ENCODE results near the gene PDLIM7.

The PDLIM7 gene

DNA sequence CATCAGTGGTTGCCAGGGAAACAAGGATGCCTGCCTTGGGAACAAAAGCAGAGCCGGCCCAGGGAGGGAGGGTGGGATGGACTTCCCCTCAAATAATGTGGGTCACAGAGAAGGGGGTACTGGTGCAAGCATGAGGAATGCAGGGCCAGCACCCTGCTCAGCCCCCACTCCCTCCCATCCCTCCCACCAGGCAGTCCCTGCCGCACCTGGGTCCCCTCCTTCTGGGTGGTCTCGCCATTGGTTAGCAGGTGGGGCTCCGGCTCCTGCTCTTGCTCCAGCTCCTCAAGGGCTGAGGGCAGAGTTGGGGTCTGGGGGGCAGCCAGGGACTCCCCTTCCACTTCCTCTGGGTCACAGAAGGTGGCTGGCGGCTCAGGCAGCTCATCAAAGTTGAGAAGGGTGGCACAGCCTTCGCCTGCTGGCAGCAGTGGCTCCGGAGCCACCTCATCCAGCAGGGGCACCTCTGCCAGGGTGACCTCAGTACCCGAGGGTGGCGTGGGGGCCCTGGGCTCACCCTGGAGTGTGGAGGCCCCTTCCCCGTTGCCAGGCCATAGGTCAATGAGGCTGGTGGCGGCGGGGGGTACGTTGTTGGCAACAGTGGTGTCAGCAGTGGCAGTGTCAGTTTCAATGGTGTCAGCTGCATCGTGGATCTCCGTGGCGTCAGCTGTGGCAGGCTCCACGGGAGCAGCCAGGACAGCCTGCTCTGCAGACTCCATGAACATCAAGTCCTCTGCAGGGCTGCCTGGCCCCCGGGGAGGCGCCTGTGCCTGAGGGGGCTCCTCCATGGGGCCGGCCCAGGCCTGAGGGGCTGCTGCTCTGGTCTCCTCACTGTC lies 39.3 kb downstream of the PDLIM7 start:
- peaks cover 32% of the 10 kb centered on the region for H3K4me1 Mint-ChIP-seq
- peak overlapping the region; percentile 36 for H3K4me3 Mint-ChIP-seq
- no peaks in the 10 kb centered on the region for H3K9me3 Mint-ChIP-seq
- ATAC-seq, result no peak
- H3K27me3 Mint-ChIP-seq, result no peaks in the 10 kb centered on the region
- DNase-seq, result no peak
- no peak overlapping the region for H3K27ac Mint-ChIP-seq
- peaks cover 11% of the 10 kb centered on the region for H3K36me3 Mint-ChIP-seq (ENCODE audit: low read depth)

DNA sequence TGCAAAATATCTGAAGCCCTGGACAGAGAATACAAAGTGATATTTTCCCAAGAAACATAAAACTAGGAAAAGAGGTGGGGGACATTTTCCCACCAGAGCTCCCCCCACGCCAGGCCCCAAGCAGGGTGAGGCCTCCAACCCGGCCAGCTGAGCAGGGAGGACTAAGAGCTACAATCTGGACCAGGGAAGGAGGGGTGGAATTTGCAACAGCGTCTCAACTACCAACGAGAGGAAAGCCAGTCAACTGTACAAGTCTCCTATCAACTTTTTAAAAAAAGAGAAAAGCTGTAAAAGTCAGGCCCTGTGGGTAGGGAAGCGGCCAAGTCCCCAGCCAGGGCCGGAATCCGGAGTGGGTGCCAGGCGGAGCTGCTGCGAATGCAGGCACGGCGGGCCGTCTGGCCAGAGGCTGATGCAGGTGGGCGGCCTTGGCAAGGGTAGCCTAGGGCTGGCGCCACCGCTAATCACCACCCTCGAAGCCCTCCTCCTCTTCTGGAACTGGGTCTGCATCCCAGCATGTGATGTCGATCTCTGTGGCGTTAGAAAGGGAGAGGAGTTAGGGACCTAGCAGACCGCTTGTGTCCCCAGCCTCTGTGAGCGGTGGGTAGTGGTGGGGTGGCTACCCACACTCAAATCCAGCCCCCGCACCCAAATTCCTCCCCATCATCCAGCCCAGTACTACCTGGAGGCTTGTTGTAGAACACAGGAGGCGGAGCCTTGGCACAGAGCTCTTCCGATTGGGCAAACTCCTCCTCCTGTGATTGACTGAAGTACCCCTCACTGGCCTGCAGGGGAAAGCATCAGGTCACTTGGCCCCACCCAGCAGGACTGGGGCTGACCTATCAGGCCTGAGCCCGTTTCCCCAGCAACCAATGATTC lies 40.2 kb downstream of the PDLIM7 start:
- peak; percentile 68 for DNase-seq
- no peak overlapping the region for H3K27ac Mint-ChIP-seq

DNA sequence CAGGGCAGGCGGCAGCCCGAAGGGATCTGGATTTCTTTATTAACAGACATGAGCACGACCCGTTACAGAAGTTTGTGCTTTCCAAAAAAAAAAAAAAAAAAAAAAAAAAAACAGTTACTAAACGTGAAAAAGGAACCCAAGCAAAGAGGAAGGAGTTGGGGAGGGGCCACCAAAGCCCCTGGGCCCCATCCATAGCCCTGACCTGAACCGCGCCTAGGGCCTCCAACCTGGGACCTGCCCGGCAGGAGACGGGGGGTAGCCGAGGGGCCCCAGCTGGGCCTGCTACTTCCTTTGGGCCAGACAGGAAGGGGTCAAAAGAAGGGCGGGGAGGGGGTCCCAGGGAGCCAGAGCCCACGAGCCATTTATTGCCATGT lies 40.8 kb downstream of the PDLIM7 start:
- Mint-ChIP-seq H3K27ac (no peak overlapping the region), H3K4me1 (peaks cover 28% of the 10 kb centered on the region), H3K36me3 (ENCODE audit: low read depth) (peaks cover 9% of the 10 kb centered on the region), H3K27me3 (no peaks in the 10 kb centered on the region), H3K4me3 (peak overlapping the region; percentile 84), H3K9me3 (no peaks in the 10 kb centered on the region)
- ATAC-seq, result no peak
- no peak for DNase-seq

More for the DNA sequence above, 40.2 kb downstream of the PDLIM7 start:
- H3K9me3 Mint-ChIP-seq, result no peaks in the 10 kb centered on the region
- ATAC-seq, result peak; percentile 17
- H3K4me1 Mint-ChIP-seq, result peaks cover 29% of the 10 kb centered on the region
- H3K4me3 Mint-ChIP-seq, result peak overlapping the region; percentile 36
- no peaks in the 10 kb centered on the region for H3K27me3 Mint-ChIP-seq
- H3K36me3 Mint-ChIP-seq (ENCODE audit: low read depth), result peaks cover 9% of the 10 kb centered on the region

DNA sequence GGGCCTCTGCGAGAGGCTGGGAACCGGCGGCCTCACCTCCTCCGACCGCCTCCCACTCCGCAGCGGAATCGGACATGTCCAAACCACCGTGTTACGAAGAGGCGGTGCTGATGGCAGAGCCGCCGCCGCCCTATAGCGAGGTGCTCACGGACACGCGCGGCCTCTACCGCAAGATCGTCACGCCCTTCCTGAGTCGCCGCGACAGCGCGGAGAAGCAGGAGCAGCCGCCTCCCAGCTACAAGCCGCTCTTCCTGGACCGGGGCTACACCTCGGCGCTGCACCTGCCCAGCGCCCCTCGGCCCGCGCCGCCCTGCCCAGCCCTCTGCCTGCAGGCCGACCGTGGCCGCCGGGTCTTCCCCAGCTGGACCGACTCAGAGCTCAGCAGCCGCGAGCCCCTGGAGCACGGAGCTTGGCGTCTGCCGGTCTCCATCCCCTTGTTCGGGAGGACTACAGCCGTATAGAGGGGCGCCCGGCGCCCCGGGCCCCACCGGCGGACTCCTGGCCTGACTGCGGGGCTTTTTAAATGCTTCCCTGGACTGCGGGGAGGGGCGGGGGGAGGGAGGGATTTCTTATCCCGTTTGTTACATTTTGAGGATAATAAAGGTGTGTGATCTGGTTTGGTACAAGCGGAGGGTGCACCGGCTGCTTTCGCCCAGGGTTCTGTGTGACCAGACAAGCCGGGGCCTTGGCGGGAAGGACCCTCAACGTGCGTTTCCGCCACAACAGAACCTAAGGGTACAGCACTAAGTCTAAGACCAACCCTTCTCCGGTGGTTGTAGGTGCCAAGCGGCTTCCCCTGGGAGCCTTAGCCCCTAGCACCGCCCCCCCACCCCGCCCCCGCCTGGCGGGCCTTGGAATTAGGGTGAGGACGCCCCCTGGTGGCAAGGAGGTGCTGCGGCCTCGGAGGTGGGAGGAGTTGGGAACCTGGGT lies 41.5 kb downstream of the PDLIM7 start:
- Mint-ChIP-seq H3K9me3 (no peaks in the 10 kb centered on the region), H3K36me3 (ENCODE audit: low read depth) (peaks cover 9% of the 10 kb centered on the region)

DNA sequence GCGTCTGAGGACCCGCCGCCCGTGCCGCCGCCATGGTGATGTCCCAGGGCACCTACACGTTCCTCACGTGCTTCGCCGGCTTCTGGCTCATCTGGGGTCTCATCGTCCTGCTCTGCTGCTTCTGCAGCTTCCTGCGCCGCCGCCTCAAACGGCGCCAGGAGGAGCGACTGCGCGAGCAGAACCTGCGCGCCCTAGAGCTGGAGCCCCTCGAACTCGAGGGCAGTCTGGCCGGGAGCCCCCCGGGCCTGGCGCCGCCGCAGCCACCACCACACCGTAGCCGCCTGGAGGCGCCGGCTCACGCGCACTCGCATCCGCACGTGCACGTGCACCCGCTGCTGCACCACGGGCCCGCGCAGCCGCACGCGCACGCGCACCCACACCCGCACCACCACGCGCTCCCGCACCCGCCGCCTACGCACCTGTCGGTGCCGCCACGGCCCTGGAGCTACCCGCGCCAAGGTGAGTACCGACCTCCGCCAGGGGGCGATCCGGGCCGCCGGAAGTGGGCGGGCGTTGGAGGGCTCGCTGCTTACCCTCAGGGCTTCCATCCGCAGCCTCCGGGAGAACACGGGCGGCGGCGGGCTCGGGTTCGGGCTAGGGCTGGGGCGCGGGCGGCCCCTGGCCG lies 42.3 kb downstream of the PDLIM7 start:
- Mint-ChIP-seq H3K4me1 (peaks cover 25% of the 10 kb centered on the region), H3K9me3 (no peaks in the 10 kb centered on the region), H3K4me3 (peak overlapping the region; percentile 84), H3K36me3 (ENCODE audit: low read depth) (peaks cover 6% of the 10 kb centered on the region), H3K27ac (peak overlapping the region; percentile 42), H3K27me3 (no peaks in the 10 kb centered on the region)
- DNase-seq (peak; percentile 96), ATAC-seq (peak; percentile 68)

More for the DNA sequence above, 41.5 kb downstream of the PDLIM7 start:
- DNase-seq, result peak; percentile 99
- Mint-ChIP-seq H3K4me3 (peak overlapping the region; percentile 84), H3K27me3 (no peaks in the 10 kb centered on the region), H3K4me1 (peaks cover 25% of the 10 kb centered on the region), H3K27ac (peak overlapping the region; percentile 88)
- ATAC-seq, result peak; percentile 35

DNA sequence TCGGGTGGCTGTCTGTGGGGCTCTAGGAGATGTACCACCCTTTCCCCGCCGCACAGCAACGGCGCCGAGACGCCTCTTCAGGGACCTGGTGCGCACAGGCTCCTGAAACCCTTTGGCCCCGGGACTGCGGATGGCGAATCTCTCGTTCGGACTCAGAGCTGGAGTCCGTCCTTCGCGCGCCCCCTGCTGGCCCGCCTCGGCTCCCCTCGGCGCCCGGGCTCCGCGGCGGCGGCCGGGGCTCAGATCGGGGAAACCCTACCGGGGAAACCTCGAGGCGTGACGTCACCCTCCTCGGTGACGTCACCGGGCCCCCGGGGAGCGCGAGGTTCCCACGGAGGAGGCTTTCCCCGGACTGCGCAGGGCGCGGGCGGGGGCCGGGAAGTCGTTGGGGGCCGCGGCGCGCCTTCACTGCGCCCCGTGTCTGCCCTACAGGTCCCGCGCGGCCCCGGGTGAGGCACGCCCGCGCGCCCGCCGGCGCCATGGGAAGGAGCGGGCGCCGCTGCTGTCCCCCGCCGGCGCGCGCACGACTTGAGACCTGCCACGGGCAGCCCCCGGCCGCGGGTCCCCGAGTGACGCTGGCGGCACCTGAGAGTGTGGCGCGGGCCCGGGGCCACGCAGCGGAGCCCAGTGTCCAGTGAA lies 42.9 kb downstream of the PDLIM7 start:
- ATAC-seq (peak; percentile 50), DNase-seq (peak; percentile 99)
- Mint-ChIP-seq H3K4me1 (peaks cover 25% of the 10 kb centered on the region), H3K27ac (peak overlapping the region; percentile 53), H3K9me3 (no peaks in the 10 kb centered on the region), H3K4me3 (peak overlapping the region; percentile 84), H3K27me3 (no peaks in the 10 kb centered on the region), H3K36me3 (ENCODE audit: low read depth) (peaks cover 6% of the 10 kb centered on the region)

DNA sequence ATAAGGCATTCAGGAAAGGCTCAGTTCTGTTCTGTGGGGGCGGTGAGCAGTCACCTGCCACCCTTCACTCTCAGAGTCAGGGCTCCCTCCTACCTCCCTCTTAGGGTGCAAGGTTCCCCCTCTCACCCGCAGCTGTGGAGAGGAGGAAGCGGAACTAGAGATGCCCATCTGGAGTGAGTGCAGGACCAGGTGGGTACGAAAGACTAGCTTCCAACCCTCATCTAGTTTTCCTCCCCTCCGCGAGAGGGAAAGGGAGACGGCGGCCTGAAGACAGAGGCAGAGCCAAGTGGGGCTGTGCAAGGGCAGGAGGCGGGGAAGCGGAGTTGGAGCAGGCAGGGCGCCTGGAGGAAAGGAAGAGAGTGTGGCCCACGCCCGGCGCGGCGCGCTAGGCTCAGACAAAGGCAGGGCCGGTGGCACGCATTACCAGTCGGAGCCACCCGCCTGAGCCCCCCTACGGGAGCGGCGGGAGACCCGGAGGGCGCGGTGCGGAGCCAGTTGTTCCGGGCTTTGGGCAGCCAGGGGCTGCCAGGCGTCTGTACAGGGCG lies 43.5 kb downstream of the PDLIM7 start:
- peaks cover 6% of the 10 kb centered on the region for H3K36me3 Mint-ChIP-seq (ENCODE audit: low read depth)
- peak overlapping the region; percentile 53 for H3K27ac Mint-ChIP-seq
- no peak for DNase-seq
- peaks cover 29% of the 10 kb centered on the region for H3K4me1 Mint-ChIP-seq
- no peak for ATAC-seq
- H3K4me3 Mint-ChIP-seq, result peak overlapping the region; percentile 80
- no peaks in the 10 kb centered on the region for H3K9me3 Mint-ChIP-seq
- H3K27me3 Mint-ChIP-seq, result no peaks in the 10 kb centered on the region

DNA sequence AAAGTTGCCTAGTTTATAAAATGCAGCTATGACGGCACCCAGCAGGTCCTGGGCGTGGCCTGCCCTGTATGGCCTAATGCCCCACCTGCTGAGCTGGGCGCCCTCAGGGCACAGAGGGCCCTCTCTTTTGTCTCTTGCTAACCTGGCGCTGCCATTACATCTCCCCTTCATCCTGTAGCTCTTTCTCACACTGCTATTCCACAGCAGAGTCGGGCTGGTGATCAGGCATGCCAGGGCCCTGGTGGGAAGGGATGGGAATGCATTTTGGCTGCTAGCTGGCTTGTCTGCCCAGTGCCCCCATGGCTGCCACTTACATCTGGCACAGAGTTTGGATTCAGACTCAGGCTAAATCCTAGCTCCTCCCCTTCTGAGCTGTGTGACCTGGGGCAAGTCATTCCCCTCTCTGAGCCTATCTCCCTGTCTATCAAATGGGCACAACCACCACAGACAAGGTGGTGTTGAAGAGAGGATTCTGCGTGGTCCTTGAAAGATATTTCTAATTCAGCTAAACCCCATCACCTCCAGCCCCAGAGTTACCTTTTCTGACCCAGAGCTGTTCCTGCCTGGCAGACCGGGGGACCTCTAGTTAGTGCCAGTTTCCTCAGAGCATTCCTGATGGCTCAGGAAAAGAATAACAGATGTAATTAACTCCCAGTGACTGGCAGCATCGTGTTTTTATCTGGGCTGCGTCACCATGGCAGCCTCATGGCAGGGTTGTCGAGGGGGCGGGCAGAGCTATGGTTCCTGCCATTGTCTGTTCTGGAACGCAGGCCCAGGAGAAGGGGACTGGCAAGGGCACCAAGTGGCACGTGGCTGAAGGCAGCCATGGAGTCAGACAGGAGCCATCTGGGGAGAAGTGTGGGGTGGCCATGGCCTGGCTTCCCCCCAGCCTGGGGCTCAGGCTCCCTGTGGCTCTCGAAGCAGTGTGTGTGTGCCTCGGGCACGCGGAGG lies 44.4 kb downstream of the PDLIM7 start:
- Mint-ChIP-seq H3K36me3 (ENCODE audit: low read depth) (peaks cover 6% of the 10 kb centered on the region), H3K27ac (no peak overlapping the region), H3K27me3 (no peaks in the 10 kb centered on the region)

DNA sequence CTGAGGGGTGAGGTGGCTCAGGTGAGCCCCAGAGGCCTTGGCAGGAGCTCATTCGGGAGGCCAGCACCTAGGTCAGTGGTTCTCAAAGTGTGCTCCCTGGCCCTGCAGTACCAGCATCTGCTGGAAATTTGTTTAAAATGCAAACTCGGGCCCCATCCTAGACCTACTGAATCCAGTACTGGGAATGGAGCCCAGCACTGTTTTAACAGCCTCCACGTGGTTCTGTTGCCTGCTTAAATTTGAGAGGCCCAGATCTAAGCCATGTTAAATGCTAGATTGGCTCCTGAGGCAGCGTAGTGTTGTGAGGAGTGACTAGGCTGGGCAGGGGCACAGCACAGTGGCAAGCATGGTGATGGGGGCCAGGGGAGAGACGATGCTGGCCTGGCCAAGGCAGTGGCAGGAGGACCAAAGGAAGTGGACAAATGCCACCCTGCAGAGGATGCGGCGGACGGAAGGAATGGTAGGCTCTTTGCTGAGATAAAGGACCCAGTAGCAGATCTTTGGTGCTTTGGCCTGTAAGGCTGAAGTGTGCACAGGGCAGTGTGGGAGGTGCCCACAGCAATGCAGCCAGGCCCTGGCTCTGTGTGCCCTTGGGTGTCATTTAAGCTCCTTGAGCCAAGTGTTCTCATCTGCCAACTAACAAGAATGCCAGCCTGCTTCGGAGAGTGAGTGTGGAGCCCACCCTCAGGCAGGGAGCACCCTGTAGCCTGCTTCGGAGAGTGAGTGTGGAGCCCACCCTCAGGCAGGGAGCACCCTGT lies 46.6 kb downstream of the PDLIM7 start:
- ATAC-seq (no peak), DNase-seq (no peak)
- H3K4me3 Mint-ChIP-seq, result no peak overlapping the region
- peaks cover 39% of the 10 kb centered on the region for H3K4me1 Mint-ChIP-seq
- H3K36me3 Mint-ChIP-seq (ENCODE audit: low read depth), result no peaks in the 10 kb centered on the region
- no peaks in the 10 kb centered on the region for H3K9me3 Mint-ChIP-seq
- no peaks in the 10 kb centered on the region for H3K27me3 Mint-ChIP-seq
- H3K27ac Mint-ChIP-seq, result no peak overlapping the region

More for the DNA sequence above, 44.4 kb downstream of the PDLIM7 start:
- no peak for ATAC-seq
- Mint-ChIP-seq H3K9me3 (no peaks in the 10 kb centered on the region), H3K4me3 (no peak overlapping the region), H3K4me1 (peaks cover 39% of the 10 kb centered on the region)
- no peak for DNase-seq

DNA sequence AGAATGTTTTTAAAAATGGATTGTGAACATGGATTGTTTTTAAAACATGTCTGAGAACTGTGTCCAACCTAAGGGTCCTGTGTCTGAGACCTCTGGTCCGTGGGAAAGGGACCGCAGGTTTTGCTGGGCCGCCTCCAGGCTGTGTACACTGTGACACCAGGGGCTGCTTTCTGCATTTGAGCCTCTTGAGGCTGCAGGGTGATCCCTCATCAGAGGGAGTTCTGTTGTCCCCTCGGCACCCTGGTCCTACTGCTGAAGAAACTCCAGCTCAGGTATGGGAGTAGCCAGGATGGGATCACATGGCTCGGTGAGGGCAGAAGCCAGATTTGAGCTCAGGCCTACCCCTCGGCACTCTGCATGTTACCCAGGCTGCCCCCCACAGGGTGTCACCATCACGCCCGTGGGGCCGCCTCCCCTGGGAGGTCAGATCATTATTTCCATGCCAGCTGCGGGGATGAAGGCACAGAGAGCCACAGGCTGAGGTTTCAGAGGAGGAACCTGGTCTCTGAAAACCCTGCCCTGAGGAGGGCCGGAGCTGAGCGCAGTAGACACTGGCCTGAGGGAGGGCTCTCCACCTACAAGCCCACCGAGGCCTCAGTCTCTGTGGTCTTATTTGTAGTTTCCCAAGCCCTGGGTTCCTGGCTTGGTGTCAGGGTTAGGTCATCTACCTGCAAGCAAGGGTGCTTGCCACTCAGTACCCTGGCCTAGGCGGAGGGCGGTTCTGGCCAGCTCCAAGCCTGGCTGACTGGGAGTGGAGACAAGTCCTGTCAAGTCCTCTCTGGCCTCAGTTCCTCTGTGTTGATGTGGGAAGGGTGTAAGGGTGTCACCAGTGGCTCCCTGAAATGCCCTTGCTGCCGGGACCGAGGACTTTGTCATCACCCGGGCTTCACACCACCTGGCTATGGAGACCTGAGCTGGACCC lies 48.0 kb downstream of the PDLIM7 start:
- Mint-ChIP-seq H3K27ac (no peak overlapping the region), H3K9me3 (no peaks in the 10 kb centered on the region), H3K4me1 (peaks cover 54% of the 10 kb centered on the region), H3K4me3 (peak overlapping the region; percentile 73), H3K27me3 (no peaks in the 10 kb centered on the region), H3K36me3 (ENCODE audit: low read depth) (no peaks in the 10 kb centered on the region)
- no peak for ATAC-seq
- no peak for DNase-seq
